Measurements from ENCODE around the gene USP34.
A peak's percentile ranks its signal among the peaks of the same experiment; 100 is the strongest.

USP34 gene

DNA sequence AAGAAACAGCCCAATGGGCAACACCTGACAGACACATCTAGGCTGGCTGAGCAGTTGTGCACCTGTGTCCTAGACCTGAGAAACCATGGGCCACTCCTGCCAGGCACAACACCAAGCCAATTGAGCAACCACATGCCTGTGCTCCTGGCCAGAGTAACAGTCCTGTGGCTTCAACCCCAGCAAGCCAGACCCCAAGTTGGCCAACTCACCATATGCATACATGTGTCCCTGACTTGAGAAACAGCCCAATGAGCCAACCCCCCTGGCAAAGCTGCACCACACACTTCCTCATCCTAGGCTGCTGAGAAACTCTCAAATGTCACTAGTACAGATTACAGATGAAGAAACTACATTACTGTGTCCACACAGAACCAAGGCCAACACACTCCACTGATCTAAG, 36.6 kb downstream of the USP34 start:
- TF ChIP-seq, protein P1, sequence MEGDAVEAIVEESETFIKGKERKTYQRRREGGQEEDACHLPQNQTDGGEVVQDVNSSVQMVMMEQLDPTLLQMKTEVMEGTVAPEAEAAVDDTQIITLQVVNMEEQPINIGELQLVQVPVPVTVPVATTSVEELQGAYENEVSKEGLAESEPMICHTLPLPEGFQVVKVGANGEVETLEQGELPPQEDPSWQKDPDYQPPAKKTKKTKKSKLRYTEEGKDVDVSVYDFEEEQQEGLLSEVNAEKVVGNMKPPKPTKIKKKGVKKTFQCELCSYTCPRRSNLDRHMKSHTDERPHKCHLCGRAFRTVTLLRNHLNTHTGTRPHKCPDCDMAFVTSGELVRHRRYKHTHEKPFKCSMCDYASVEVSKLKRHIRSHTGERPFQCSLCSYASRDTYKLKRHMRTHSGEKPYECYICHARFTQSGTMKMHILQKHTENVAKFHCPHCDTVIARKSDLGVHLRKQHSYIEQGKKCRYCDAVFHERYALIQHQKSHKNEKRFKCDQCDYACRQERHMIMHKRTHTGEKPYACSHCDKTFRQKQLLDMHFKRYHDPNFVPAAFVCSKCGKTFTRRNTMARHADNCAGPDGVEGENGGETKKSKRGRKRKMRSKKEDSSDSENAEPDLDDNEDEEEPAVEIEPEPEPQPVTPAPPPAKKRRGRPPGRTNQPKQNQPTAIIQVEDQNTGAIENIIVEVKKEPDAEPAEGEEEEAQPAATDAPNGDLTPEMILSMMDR (IDR thresholded peaks at IDR 0.05; ENCODE audit: low read length, missing control alignments): no peak
- DNase-seq (ENCODE audit: low read depth): no peak
- no peak overlapping the region for H3K4me3 ChIP-seq (replicated peaks; ENCODE audit: low read depth, low read length)

DNA sequence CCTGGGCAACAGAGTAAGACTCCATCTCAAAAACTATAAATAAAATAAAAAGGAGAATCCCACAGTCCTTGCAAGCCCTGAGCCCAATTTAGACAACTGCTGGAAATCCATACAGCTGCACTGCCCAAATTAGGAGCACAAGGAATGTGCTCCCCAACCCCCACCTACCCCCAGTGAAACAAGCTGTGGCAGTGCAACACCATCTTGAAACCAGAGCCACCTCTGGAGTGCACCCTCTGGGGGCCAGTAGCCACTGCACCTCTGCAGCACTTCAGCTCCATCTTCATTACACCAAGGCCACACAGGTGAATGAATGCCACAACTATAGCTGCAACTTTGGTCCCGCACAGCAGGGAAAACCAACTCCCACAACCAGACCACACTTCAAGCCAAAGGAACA, 37.3 kb downstream of the USP34 start:
- DNase-seq (ENCODE audit: low read depth): no peak
- TF ChIP-seq, protein P1 (IDR thresholded peaks at IDR 0.05; ENCODE audit: low read length, missing control alignments): no peak
- no peak overlapping the region for H3K4me3 ChIP-seq (replicated peaks; ENCODE audit: low read depth, low read length)

DNA sequence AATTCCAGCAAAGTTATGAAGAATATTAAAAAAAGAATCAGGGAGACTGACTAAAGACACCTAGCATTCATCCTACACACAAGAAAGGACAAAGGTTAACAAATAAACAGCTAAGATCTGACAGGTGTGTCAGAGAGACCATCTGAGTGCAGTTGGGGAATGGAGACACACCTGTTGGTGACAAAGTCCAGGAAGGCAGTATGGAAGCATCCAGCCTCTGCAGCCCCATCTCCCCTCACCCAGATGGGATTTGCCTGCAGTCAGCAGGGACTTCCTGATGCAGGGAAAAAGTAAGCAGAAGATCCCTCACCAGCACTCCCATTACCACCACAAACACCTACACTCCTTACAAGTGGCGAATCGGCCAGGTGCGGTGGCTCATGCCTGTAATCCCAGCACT, 37.9 kb downstream of the USP34 start:
- TF ChIP-seq, protein P1 (IDR thresholded peaks at IDR 0.05; ENCODE audit: low read length, missing control alignments): no peak
- no peak overlapping the region for H3K4me3 ChIP-seq (replicated peaks; ENCODE audit: low read depth, low read length)
- DNase-seq (ENCODE audit: low read depth): no peak

DNA sequence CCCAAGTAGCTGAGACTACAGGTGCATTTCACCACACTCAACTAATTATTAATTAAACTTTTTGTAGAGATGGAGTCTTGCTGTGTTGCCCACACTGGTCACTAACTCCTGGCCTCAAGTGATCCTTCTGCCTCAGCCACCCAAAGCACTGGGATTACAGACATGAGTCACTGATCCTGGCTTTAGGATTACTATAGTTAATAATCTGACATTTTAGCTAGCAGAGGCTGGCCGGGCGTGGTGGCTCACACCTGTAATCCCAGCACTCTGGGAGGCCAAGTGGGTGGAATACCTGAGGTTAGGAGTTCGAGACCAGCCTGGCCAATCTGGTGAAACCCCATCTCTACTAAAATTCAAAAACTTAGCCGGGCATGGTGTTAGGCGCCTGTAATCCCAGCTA, 39.5 kb downstream of the USP34 start:
- no peak for DNase-seq (ENCODE audit: low read depth)
- no peak overlapping the region for H3K4me3 ChIP-seq (replicated peaks; ENCODE audit: low read depth, low read length)
- TF ChIP-seq, protein P1 (IDR thresholded peaks at IDR 0.05; ENCODE audit: low read length, missing control alignments): no peak

DNA sequence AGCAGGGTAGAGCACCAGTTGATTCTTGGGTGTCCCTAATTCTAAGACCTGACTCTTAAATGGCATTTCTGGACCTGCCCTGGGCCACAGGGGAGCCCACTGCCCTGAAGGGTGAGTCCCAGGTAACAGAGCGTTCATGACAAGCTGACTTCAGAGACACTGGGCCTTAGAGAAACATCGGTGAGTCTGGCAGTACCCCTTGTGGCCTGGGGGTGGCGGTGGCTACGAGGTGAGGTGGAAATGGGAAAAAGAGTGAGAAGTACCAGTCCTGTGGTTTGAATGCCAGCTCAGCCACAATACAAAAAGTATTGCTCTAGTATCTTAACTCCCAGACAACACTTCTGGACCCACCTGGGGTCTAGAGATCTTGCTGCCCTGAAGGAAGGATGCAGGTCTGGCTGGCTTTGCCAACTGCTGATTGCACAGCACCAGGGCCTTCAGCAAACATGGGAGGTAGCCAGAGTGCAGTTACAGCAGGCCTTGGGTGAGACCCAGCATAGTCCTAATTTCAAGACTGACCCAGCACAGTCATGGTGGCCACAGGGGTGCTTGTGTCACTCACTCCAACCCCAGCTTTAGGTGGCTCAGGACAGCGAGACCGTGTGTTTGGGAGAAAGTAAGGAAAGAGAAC, 44.5 kb downstream of the USP34 start:
- no peak overlapping the region for H3K4me3 ChIP-seq (replicated peaks; ENCODE audit: low read depth, low read length)
- TF ChIP-seq, protein P1 (IDR thresholded peaks at IDR 0.05; ENCODE audit: low read length, missing control alignments): peak; percentile 55
- DNase-seq (ENCODE audit: low read depth): peak; percentile 39

DNA sequence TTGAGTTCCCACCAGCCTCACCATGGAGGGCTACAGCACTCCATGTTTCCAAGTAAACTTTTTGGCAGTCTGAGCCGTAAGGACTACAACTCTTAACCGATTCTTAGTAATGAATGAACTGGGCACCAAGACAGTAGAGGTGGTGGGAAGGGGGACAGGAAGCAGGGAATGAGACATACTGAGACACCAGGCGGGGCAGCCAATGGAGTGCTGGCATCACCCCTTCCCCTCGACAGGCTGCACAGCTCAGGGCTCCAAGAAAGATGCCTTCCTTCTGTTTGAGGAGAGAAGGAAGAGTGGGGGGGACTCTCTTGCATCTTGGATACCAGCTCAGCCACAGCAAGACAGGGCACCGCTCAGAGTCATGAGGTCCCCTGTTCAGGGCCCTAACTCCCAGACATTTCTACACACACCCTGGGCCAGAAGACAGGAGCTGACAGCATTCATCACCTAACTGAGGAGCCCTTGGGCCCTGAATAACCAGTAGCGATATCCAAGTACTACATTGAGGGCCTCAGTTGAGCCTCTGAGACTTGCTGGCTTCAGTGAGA, 45.2 kb downstream of the USP34 start:
- no peak for DNase-seq (ENCODE audit: low read depth)
- H3K4me3 ChIP-seq (replicated peaks; ENCODE audit: low read depth, low read length): no peak overlapping the region
- TF ChIP-seq, protein P1 (IDR thresholded peaks at IDR 0.05; ENCODE audit: low read length, missing control alignments): no peak

DNA sequence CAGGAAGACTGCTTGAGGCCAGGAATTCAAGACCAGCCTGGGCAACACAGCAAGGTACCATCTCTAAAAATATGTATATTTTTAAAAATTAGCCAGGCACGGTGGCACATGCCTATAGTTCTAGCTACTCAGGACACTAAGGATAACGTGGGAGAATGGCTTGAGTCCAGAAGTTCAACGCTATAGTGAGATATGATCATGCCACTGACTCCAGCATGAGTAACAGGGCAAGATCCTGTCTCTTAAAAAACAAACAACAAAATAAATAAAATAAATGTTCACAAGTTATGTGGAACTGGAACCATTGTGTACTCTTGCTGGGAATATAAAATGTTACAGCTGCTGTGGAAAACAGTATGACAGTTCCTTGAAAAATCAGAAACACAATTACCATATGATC, 47.2 kb downstream of the USP34 start:
- TF ChIP-seq, protein P1 (IDR thresholded peaks at IDR 0.05; ENCODE audit: low read length, missing control alignments): no peak
- H3K4me3 ChIP-seq (replicated peaks; ENCODE audit: low read depth, low read length): no peak overlapping the region
- DNase-seq (ENCODE audit: low read depth): peak; percentile 70

Data from fibroblast of pulmonary artery (primary cell).